WI38 (cell line): ENCODE results near the gene HDDC2.

Source experiments
- H3K4me3 ChIP-seq: 2 replicates; pipeline ENCODE4 v1.5.1; 2011; ENCODE audit warnings: low read depth, mild to moderate bottlenecking, control low read depth, low read length
- TF ChIP-seq, protein P1 (sequence below): IDR thresholded peaks from 2 replicates; pipeline ENCODE4 v1.5.1; 2012; ENCODE audit warnings: low read depth, mild to moderate bottlenecking, control low read depth, low read length

HDDC2 gene

DNA sequence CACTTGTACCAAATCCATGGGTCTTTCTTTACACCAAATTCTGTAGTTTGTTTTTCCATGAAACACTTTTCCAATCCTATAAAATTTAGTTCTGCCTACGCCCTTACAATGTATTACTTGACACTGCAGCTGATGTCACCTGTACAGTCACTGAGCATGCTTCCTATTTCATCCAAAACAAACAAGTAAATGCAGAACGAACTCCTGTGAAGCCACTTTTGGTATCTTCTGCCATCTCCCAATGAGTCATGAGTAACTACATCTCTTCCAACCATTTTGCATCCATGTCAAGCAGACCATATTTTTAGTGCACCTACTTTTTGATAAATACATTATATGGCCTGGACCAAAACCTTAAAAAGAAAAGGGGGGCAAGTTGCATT is 42.4 kb downstream of the HDDC2 start:
- TF ChIP-seq, protein P1, sequence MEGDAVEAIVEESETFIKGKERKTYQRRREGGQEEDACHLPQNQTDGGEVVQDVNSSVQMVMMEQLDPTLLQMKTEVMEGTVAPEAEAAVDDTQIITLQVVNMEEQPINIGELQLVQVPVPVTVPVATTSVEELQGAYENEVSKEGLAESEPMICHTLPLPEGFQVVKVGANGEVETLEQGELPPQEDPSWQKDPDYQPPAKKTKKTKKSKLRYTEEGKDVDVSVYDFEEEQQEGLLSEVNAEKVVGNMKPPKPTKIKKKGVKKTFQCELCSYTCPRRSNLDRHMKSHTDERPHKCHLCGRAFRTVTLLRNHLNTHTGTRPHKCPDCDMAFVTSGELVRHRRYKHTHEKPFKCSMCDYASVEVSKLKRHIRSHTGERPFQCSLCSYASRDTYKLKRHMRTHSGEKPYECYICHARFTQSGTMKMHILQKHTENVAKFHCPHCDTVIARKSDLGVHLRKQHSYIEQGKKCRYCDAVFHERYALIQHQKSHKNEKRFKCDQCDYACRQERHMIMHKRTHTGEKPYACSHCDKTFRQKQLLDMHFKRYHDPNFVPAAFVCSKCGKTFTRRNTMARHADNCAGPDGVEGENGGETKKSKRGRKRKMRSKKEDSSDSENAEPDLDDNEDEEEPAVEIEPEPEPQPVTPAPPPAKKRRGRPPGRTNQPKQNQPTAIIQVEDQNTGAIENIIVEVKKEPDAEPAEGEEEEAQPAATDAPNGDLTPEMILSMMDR = no peak
- H3K4me3 ChIP-seq = no peak overlapping the region

DNA sequence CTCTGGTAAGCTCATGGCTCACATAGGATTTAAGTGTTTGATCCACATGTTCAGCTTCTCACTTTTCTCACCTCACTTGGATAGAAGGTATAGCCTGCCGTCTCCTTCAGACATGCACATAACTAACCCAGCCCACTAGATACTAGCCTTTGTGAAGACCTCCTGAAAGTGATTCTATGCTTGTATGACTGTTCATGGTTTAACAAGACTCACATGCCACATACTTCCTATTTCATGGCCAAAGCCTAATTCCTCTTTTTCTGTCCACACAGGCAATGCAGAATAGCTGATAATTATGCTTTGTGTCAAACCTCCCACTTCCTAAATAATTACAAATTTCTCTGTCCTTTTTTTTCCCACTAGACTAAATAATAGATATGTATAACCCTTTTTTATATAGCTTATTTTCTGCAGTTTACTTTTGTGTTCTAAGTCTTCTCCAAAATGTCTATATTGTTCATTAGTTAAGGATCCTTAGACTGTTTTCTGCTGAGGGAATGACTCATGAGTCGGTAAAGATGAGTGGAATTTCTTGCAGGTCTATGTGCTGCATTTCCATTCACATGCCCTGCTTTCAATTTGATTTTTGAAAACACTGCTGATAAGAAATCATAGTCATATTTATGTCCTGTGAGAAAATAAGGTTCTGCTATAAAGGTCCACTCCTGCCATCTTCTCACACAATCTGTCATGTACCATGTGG is 43.0 kb downstream of the HDDC2 start:
- TF ChIP-seq, protein P1 = no peak

DNA sequence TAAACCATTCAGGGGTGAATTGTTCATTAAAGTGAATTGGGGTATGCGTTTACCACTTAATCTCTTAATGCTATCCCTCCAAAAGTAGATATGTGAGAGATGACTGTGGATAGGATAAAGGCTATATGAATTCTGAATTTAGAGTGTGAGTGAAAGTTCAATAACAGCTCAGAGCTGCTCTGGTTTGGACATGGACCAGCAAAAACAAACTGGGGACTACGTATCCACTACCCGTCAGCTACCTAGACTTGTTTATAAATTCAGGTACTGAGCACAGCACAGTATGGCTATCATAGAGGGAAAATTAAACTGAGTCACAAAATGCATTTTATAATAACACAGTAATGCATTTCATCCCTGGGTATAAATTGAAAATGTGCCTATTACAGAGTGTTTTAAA is 44.4 kb downstream of the HDDC2 start:
- no peak overlapping the region for H3K4me3 ChIP-seq
- TF ChIP-seq, protein P1 = no peak

More for the DNA sequence above, 43.0 kb downstream of the HDDC2 start:
- no peak overlapping the region for H3K4me3 ChIP-seq

DNA sequence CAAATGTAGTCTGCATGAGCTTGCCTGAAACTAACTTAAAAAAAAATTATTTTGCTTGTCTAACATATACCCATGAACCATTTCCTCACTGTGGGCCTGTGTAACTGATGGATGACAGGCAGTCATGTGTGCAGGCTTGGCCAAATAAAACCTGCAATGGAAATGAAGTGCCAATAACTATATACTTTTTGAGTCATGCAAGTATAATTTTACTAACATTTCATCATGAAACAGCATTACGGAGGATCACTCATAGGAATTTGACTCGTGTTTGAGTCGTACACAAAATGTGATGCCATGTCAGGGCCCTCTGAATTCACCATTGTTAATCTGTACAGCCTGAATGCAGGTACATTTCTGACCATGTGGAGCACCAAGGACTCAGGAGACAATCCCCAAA is 46.6 kb downstream of the HDDC2 start:
- no peak overlapping the region for H3K4me3 ChIP-seq
- TF ChIP-seq, protein P1 = no peak

- no peak overlapping the region for H3K4me3 ChIP-seq
Measured at GRCh38 chr6:125254321-125254720, 47.4 kb downstream of the HDDC2 start.

GRCh38 chr6:125253881-125254280 is 47.9 kb downstream of the HDDC2 start:
- TF ChIP-seq, protein P1 = no peak
- H3K4me3 ChIP-seq = no peak overlapping the region

More at GRCh38 chr6:125254321-125254720, 47.4 kb downstream of the HDDC2 start:
- TF ChIP-seq, protein P1 = no peak

- TF ChIP-seq, protein P1 = no peak
- H3K4me3 ChIP-seq = no peak overlapping the region
Measured at GRCh38 chr6:125252891-125253290, 48.9 kb downstream of the HDDC2 start.
